Ovary (tissue), 9 donors: ENCODE results near the gene LCNL1. TPM values are rescaled to one million over a fixed set of nuclear protein-coding genes. Genes with fewer than 3 reads are reported as not detected.

ENCODE experiments used
- DNase-seq, 5 donors: peaks; one replicate each; pipeline ENCODE4 v3.0.0-alpha.2; 2019 to 2020
- H3K27ac ChIP-seq, 2 donors: fragments of 200-600 bp; one replicate each; pipeline versions ENCODE4 v1.5.1 to v1.8.0; 2019 to 2022
- H3K27me3 ChIP-seq: fragments of 200-600 bp; one replicate; pipeline ENCODE4 v1.8.0; 2022
- H3K36me3 ChIP-seq: fragments of 200-600 bp; sonication (generic); one replicate; pipeline ENCODE4 v1.5.1; 2019
- H3K4me1 ChIP-seq: one replicate; pipeline ENCODE4 v1.8.1; 2013; ENCODE audit warnings: mild to moderate bottlenecking, moderate library complexity; ENCODE audit not compliant: insufficient read depth
- H3K4me3 ChIP-seq: fragments of 200-600 bp; sonication (generic); one replicate; pipeline ENCODE4 v1.5.1; 2017
- H3K9me3 ChIP-seq, 2 donors: fragments of 200-600 bp in 1 of 2; sonication (generic) in 1 of 2; one replicate each; pipeline versions ENCODE4 v1.5.1 to v1.8.1; 2013 to 2019; ENCODE audit warnings: mild to moderate bottlenecking in 1 of 2, moderate library complexity in 1 of 2
- CTCF ChIP-seq, 3 donors: fragments of 450-650 bp in 2 of 3; fragments of 200-600 bp in 1 of 3; IDR thresholded peaks; one replicate each; pipeline versions ENCODE4 v1.5.1 to v1.8.0; 2016 to 2022; ENCODE audit warnings: antibody characterized with exemption in 3 of 3, mild to moderate bottlenecking in 1 of 3
- EP300 ChIP-seq: sonication (generic); formaldehyde crosslinking; IDR thresholded peaks from one replicate; pipeline ENCODE4 v1.6.1; 2017; ENCODE audit warnings: antibody characterized with exemption
- POLR2A ChIP-seq: fragments of 450-650 bp; IDR thresholded peaks from one replicate; pipeline ENCODE4 v1.6.1; 2017; ENCODE audit warnings: antibody characterized with exemption, mild to moderate bottlenecking, moderate library complexity
- WGBS, 3 donors: extraction: QIAGEN DNeasy Blood & Tissue Kit in 1 of 3; methylation state at CpG; one replicate each; pipeline versions ENCODE4 v1.1.5 to v1.1.7; 2013 to 2017; 5-methylcytosine and 5-hydroxymethylcytosine counted together
- intact Hi-C, 4 donors: fragments of 100-400 bp; cut with DNase I; formaldehyde crosslinking; loops; one replicate each; pipeline versions ENCODE4 v1.11.0 to v1.15.1; 2022 to 2023
- polyA plus RNA-seq, 2 donors: library from polyadenylated mRNA; stranded (reverse); fragments of 200-250 nt in 1 of 2; fragments of 350-450 nt in 1 of 2; fragmentation: Illumina TruSeq in 1 of 2; extraction: RNeasy Lipid Tissue Mini Kit (QIAGEN cat#74804) in 1 of 2; gene quantifications; one replicate each; pipeline ENCODE4 v1.2.3, GENCODE V29; 2013 to 2014
- total RNA-seq, 7 donors: library from RNA; depleted of rRNA in 2 of 7; stranded (reverse); fragments of >200 nt in 2 of 7; fragmentation: NEBNext Ultra II Directional in 3 of 7; extraction: Animal tissue kit (Norgen Biotek cat#: 25700) in 3 of 7; gene quantifications; one replicate each; pipeline versions ENCODE4 v1.1.0 to v1.2.4, GENCODE V29; 2016 to 2023
- donor health status: DM: no; HTN: no; CAD: no; lungs with moderate emphysema.
- donor health status: DM: no; HTN: no; CAD: no.
- donor health status: Bipolar disorder and iron deficiency.
- donor health status: DM: yes; HTN: yes; CAD: no.
- donor health status: DM: no; HTN: no; CAD: no.
- donor health status: DM: yes; HTN: yes; CAD: no.

LCNL1 gene
- total and polyA plus RNA-seq, 9 donors = 0.17 to 1.6 (median 0.47) TPM; not detected in 1

- intact Hi-C loops = no loop called here
- H3K4me3 ChIP-seq = no peak overlapping the region
- no peaks in the 10 kb centered on the region for H3K4me1 ChIP-seq
- no peaks in the 10 kb centered on the region for H3K27me3 ChIP-seq
- H3K9me3 ChIP-seq = no peaks in the 10 kb centered on the region
- no peak overlapping the region for H3K27ac ChIP-seq
- no peak for TF ChIP-seq EP300
- TF ChIP-seq CTCF (IDR thresholded peaks at IDR 0.05) = no peak
- no peak for TF ChIP-seq POLR2A
- no peak for DNase-seq
- 60 to 83% (median 77%) methylated on average over 1 to 5 of the region's 5 CpGs for WGBS, 3 donors
- H3K36me3 ChIP-seq = no peaks in the 10 kb centered on the region
Observed at GRCh38 chr9:136969774-136970173, 13.0 kb upstream of the LCNL1 start.

DNA sequence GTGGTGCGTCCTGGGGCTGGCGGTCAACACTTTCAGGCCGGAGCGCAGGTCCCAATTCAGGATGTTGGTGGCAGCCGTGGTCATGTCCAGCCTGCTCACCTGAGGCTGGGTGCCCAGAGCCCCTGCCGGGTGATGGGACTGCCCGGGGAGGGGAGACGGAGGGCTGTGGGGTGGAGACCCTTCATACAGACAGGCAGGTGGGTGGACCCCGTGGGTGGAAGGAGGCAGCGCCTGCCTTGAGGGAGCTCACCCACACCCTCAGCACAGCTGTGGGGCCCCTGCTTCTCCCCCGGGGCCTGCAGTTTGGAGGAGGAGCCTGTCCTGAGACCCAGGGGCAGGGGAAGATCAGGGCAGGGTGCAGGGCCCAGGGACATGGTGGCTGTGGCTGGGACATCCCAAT is 12.4 kb upstream of the LCNL1 start:
- no peaks in the 10 kb centered on the region for H3K36me3 ChIP-seq
- H3K4me3 ChIP-seq = no peak overlapping the region
- no peak for DNase-seq
- no peaks in the 10 kb centered on the region for H3K27me3 ChIP-seq
- no peak for TF ChIP-seq CTCF (IDR thresholded peaks at IDR 0.05)
- no peak for TF ChIP-seq EP300
- no peak for TF ChIP-seq POLR2A
- no peaks in the 10 kb centered on the region for H3K4me1 ChIP-seq
- no peak overlapping the region for H3K27ac ChIP-seq
- no peaks in the 10 kb centered on the region for H3K9me3 ChIP-seq
- intact Hi-C loops = no loop called here
- WGBS, 3 donors = 77 to 86% (median 83%) methylated on average over 9 to 11 of the region's 11 CpGs

DNA sequence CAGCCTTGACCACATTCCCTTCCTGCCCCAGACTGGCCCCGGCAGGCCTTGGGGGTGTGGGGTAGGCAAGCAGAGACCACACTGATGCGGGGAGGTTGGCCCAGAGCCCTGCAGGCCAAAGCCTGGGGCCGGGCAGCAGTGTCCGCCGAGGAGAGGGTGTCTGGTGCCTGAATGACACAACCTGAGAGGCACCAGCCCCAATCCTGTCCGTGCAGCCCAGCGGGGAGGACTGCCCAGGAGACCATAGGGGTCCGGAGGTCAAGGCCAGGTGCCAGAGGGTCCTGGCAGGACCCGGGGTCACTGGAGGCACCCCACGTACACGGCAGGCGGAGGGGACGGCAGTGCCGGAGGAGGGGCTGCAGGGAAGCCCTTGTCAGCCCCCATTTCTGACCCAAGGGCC is 11.0 kb upstream of the LCNL1 start:
- 73 to 78% (median 76%) methylated on average over 10 to 14 of the region's 14 CpGs for WGBS, 3 donors
- Histone ChIP-seq H3K27me3 (no peaks in the 10 kb centered on the region), H3K4me3 (no peak overlapping the region), H3K27ac (no peak overlapping the region), H3K9me3 (no peaks in the 10 kb centered on the region), H3K4me1 (no peaks in the 10 kb centered on the region), H3K36me3 (no peaks in the 10 kb centered on the region)
- no peak for TF ChIP-seq EP300
- no peak for TF ChIP-seq CTCF (IDR thresholded peaks at IDR 0.05)
- TF ChIP-seq POLR2A = no peak
- DNase-seq = no peak
- intact Hi-C loops = no loop called here

DNA sequence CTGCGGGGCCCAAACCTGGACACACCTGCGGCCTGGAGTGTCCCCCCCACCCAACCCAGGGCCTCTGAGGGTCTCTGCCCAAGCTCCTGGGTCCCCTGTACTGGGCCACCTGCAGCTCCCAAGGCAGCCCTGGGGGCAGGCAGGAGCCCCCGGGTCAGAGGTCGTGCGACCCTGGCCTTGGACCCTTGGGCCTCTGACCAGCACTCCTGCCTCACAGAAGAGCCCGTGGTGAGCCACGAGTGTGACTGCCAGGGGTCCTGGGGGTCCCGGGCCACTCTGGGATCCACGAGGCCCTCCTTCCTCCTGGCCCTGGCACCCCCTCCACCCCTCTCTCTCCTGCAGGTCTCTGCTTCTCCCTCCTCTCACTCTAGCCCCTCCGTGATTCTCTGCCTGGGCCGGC is 10.5 kb upstream of the LCNL1 start:
- 61 to 72% (median 70%) methylated on average over 11 of the region's 11 CpGs for WGBS, 3 donors
- DNase-seq = no peak
- no peaks in the 10 kb centered on the region for H3K9me3 ChIP-seq
- no peaks in the 10 kb centered on the region for H3K27me3 ChIP-seq
- no peak overlapping the region for H3K27ac ChIP-seq
- H3K36me3 ChIP-seq = no peaks in the 10 kb centered on the region
- H3K4me3 ChIP-seq = no peak overlapping the region
- TF ChIP-seq EP300 (no peak), POLR2A (no peak)
- H3K4me1 ChIP-seq = no peaks in the 10 kb centered on the region
- intact Hi-C loops = no loop called here

DNA sequence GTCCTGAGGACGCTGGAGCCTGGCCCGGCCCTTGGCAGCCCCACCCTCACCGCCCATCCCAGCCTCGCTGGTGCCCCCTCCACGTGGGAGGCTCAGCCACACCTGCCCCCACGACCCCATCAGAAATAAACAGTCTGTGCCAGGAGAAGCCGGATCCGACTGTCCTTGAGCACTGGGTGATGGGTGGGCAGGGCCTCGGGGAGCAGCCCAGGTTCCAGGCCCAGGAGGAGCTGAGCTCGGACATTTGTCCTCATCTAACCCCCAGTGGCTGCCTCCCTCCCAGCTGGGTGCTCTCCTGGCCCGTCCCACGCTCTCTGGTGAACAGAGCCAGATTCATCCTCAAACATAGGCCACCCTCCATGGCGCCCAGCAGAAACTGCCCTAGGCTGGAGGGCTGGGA is 10.1 kb upstream of the LCNL1 start:
- Histone ChIP-seq H3K4me1 (peaks cover 2% of the 10 kb centered on the region), H3K27me3 (no peaks in the 10 kb centered on the region), H3K36me3 (no peaks in the 10 kb centered on the region), H3K27ac (no peak overlapping the region), H3K9me3 (no peaks in the 10 kb centered on the region), H3K4me3 (no peak overlapping the region)
- no peak for TF ChIP-seq CTCF (IDR thresholded peaks at IDR 0.05)
- TF ChIP-seq EP300 = no peak
- TF ChIP-seq POLR2A = no peak
- intact Hi-C loops = no loop called here
- no peak for DNase-seq
- 26 to 44% (median 36%) methylated on average over 13 of the region's 13 CpGs for WGBS, 3 donors
